PFSK-1 (cell line): ENCODE results near the gene ANKRD42.

Source experiments
- FOXP2 ChIP-seq: optimal IDR thresholded peaks from 2 replicates; pipeline ENCODE3; 2011; ENCODE audit warnings: borderline replicate concordance, control low read depth, inconsistent platforms; ENCODE audit not compliant: insufficient read depth; ENCODE audit errors: extremely low read length, extremely low read depth
- POLR2AphosphoS5 ChIP-seq: IDR thresholded peaks from 2 replicates; pipeline ENCODE4 v1.6.1; 2012; ENCODE audit warnings: low read depth, mild to moderate bottlenecking, control low read depth, low read length, moderate library complexity
- SIN3A ChIP-seq: IDR thresholded peaks from 2 replicates; pipeline ENCODE4 v1.6.1; 2012; ENCODE audit warnings: mild to moderate bottlenecking, low read length, moderate library complexity, borderline replicate concordance; ENCODE audit not compliant: insufficient read depth
- TAF1 ChIP-seq: IDR thresholded peaks from 2 replicates; pipeline ENCODE4 v1.6.1; 2012; ENCODE audit warnings: low read length, control low read depth, borderline replicate concordance; ENCODE audit not compliant: insufficient read depth
- TF ChIP-seq, protein P1 (sequence below), 2 experiments: IDR thresholded peaks; 2 replicates each; pipeline versions ENCODE4 v1.6.1 to v1.8.0; 2011 to 2012; ENCODE audit warnings: low read depth in 2 of 2, low read length in 2 of 2, control low read depth in 1 of 2, inconsistent platforms in 1 of 2, mild to moderate bottlenecking in 1 of 2, moderate library complexity in 1 of 2; ENCODE audit not compliant: insufficient read depth in 1 of 2

DNA sequence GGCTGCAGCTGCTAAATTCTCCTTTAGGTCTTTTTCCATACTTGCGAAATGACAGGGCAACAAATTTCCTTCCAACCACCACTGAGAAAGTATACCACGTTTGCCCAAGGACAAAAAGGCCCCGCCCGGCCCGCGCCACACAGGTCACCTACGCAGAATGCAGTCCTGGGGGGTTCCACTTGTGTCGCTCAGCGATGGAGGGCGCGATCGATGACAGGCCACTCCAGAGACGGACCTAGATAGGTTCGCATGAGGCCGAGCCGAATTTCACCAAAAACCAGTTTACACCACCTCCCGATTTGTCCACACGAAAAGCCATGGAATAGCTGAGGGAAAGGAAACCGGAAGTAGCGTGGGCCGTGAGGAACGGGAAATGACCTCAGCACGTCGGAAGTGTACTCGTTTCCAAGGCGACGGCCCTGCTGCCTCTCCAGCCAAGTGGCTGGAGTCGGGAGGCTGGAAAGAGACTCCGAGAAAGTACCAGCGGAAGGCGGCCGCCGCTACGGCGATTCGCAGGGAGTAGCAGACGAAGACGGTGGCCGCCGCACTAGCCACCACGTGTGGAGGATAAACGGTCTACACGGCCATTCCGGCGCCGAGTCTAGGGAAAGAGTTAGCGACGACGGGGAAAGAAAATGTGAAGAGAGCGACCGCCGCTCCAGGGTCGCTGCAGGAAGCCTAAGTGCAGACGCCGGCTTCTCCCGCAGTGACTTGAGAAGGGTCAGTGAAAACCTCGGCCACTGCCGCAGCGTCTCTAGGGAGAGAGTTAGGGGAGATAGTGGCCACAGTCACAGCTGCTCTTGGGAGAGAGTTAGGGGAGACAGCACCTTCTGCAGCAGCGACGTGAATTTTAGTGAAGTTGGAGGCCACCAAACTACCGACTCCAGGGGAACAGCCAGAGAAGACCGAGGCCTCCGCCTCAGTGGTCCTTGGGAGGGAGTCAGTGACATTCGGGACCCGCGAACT is at the start of gene ANKRD42:
- TF ChIP-seq TAF1 (peak; percentile 89; the same call in 1 of the 2 replicates), SIN3A (peak; percentile 96), POLR2AphosphoS5 (peak; percentile 92), FOXP2 (no peak)
- TF ChIP-seq, protein P1, sequence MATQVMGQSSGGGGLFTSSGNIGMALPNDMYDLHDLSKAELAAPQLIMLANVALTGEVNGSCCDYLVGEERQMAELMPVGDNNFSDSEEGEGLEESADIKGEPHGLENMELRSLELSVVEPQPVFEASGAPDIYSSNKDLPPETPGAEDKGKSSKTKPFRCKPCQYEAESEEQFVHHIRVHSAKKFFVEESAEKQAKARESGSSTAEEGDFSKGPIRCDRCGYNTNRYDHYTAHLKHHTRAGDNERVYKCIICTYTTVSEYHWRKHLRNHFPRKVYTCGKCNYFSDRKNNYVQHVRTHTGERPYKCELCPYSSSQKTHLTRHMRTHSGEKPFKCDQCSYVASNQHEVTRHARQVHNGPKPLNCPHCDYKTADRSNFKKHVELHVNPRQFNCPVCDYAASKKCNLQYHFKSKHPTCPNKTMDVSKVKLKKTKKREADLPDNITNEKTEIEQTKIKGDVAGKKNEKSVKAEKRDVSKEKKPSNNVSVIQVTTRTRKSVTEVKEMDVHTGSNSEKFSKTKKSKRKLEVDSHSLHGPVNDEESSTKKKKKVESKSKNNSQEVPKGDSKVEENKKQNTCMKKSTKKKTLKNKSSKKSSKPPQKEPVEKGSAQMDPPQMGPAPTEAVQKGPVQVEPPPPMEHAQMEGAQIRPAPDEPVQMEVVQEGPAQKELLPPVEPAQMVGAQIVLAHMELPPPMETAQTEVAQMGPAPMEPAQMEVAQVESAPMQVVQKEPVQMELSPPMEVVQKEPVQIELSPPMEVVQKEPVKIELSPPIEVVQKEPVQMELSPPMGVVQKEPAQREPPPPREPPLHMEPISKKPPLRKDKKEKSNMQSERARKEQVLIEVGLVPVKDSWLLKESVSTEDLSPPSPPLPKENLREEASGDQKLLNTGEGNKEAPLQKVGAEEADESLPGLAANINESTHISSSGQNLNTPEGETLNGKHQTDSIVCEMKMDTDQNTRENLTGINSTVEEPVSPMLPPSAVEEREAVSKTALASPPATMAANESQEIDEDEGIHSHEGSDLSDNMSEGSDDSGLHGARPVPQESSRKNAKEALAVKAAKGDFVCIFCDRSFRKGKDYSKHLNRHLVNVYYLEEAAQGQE (IDR thresholded peaks at IDR 0.05; ENCODE audit: insufficient read depth in 1 of 2, low read depth in 2 of 2, low read length in 2 of 2) = peak in 1 of 2 experiments; percentile 33; a peak in 1 of 4 replicates
